GM18507 (cell line): ENCODE data around the gene PIAS2.
"Not testable (repeated sequence)": the region's sequence is repeated elsewhere in the genome, so short reads cannot be mapped to it uniquely, and the experiment has no call there.

Experiments used
- DNase-seq: peaks from one replicate; pipeline ENCODE4 v3.0.0; 2011; ENCODE audit warnings: low read depth; ENCODE audit not compliant: insufficient read length; ENCODE audit errors: extremely low spot score
- FAIRE-seq: peaks from 2 replicates; lab custom pipeline; 2011; peaks lifted over from hg19 to GRCh38; lab: Jason Lieb, UNC

Gene PIAS2

GRCh38 chr18:46843372-46843771 lies 73.9 kb downstream of the PIAS2 start:
- FAIRE-seq (peak; percentile 21), DNase-seq (no peak)

GRCh38 chr18:46842583-46842982 lies 74.7 kb downstream of the PIAS2 start:
- no peak for DNase-seq
- FAIRE-seq = no peak

GRCh38 chr18:46833899-46834298 lies 83.4 kb downstream of the PIAS2 start:
- DNase-seq = no peak
- no peak for FAIRE-seq

- FAIRE-seq = no peak
- no peak for DNase-seq
These were observed 84.5 kb downstream of the PIAS2 start for GRCh38 chr18:46832849-46833248.

GRCh38 chr18:46832422-46832821 lies 84.9 kb downstream of the PIAS2 start:
- not testable (repeated sequence) for DNase-seq, FAIRE-seq

- DNase-seq = no peak
- FAIRE-seq = peak; percentile 5
These were observed 85.9 kb downstream of the PIAS2 start for GRCh38 chr18:46831434-46831833.

GRCh38 chr18:46830633-46831032 lies 86.7 kb downstream of the PIAS2 start:
- no peak for FAIRE-seq
- DNase-seq = no peak

GRCh38 chr18:46829947-46830346 lies 87.4 kb downstream of the PIAS2 start:
- DNase-seq = no peak
- no peak for FAIRE-seq

- DNase-seq = no peak
- FAIRE-seq = no peak
These were observed 87.8 kb downstream of the PIAS2 start for GRCh38 chr18:46829531-46829930.

- no peak for DNase-seq
- FAIRE-seq = no peak
These were observed 95.2 kb downstream of the PIAS2 start for GRCh38 chr18:46821856-46822711.

- DNase-seq = no peak
- FAIRE-seq = no peak
These were observed 96.4 kb downstream of the PIAS2 start for GRCh38 chr18:46820863-46821262.

- DNase-seq = no peak
- peak; percentile 41 for FAIRE-seq
These were observed 101.6 kb downstream of the PIAS2 start for GRCh38 chr18:46815661-46816060.

- FAIRE-seq (no peak), DNase-seq (no peak)
These were observed 102.9 kb downstream of the PIAS2 start for GRCh38 chr18:46814399-46814798.

- FAIRE-seq (no peak), DNase-seq (no peak)
These were observed 105.0 kb downstream of the PIAS2 start for GRCh38 chr18:46812311-46812710.

GRCh38 chr18:46810481-46811000 lies 106.8 kb downstream of the PIAS2 start:
- DNase-seq (no peak), FAIRE-seq (no peak)

- DNase-seq = no peak
These were observed 108.2 kb downstream of the PIAS2 start for GRCh38 chr18:46809145-46809544.

GRCh38 chr18:46795945-46796344 lies 121.4 kb downstream of the PIAS2 start:
- not testable (repeated sequence) for DNase-seq, FAIRE-seq

More at GRCh38 chr18:46809145-46809544, 108.2 kb downstream of the PIAS2 start:
- no peak for FAIRE-seq

GRCh38 chr18:46794607-46795006 lies 122.7 kb downstream of the PIAS2 start:
- DNase-seq (no peak), FAIRE-seq (no peak)

GRCh38 chr18:46793565-46793964 lies 123.7 kb downstream of the PIAS2 start:
- DNase-seq = no peak
- FAIRE-seq = no peak

GRCh38 chr18:46789088-46789487 lies 128.2 kb downstream of the PIAS2 start:
- no peak for FAIRE-seq
- DNase-seq = no peak

- no peak for DNase-seq
- FAIRE-seq = no peak
These were observed 129.6 kb downstream of the PIAS2 start for GRCh38 chr18:46787674-46788073.
